ENCODE data around the gene GPR61.

The GPR61 gene

DNA sequence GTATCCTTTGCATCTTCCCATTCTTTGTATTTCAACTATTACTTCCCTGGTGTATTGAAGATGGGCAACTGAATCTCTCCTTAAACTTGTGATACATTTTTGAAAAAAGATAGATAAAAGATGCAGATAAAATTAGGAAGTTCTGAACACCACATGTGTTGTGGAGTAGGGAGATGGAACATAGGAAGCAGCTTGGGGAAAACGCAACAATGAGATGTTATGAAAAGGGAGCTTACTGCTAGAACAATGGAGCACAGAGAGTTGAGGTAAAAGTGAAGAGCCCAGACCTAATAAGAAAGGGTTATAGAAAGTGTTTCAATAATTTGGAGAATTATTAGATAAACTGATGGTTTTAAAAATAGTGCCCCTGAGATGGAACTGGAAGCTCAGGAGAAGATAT, 29.7 kb downstream of the GPR61 start:
- no peak for DNase-seq (ENCODE audit: low read depth in 2 of 2)

DNA sequence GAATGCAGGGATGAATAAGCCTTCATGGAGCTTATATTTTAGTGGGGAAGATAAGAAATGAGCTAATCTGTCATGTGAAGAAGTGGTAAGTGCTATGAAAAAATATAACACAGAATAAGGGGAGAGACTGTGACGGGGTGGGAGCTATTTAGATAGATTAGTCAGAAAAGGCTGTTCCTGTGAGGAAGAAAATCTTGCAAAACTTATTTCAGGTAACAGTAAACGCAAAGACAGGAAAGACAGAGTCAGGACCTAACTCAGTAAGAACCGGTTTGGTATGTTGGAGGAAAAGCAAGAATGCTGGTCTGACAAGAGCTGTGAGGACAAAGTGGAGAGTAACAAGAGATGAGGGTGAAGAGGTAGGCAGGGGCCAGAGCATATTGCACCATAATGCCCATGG, 30.7 kb downstream of the GPR61 start:
- DNase-seq (ENCODE audit: low read depth in 2 of 2): no peak

GRCh38 chr1:109573785-109574184, 34.1 kb downstream of the GPR61 start:
- no peak for DNase-seq (ENCODE audit: low read depth in 2 of 2)

GRCh38 chr1:109578947-109579443, 39.3 kb downstream of the GPR61 start:
- no peak for DNase-seq (ENCODE audit: low read depth in 2 of 2)

- no peak for DNase-seq (ENCODE audit: low read depth in 2 of 2)
These were observed 39.8 kb downstream of the GPR61 start for GRCh38 chr1:109579491-109579890.

DNA sequence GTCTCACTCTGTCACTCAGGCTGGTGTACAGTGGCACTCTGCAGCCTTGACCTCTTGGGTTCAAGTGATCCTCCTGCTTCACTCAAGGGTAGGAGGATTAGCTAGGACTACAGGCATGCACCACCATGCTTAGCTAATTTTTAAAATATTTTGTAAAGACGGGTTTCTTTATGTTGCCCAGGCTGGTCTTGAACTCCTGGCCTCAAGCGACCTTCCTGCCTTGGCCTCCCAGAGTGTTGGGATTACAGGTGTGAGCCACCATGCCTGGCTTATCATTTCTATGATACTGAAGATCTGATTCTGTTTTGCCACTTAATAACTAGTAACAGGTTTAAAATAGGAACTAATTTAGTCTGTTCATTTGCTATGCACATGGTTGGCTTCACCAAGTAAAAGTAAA, 42.3 kb downstream of the GPR61 start:
- DNase-seq (ENCODE audit: low read depth in 2 of 2): no peak

DNA sequence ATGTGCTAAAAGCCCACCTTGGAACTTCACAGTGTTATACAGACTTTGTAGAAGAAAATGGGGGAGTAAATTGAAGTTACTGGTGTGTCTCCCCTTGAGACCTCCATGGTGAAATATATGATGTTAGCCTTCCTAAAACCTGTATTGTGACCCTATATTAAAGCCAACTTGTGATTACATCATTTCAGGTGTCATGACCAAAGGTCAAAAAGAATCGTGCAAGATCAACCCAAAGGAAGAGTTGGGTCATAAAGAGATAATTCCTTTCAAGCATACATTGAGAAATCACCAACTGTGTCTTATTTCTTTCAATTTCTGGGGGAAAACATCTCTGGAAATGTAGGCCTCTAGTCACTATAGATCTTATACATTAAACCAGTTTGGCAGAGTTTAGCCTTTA, 45.1 kb downstream of the GPR61 start:
- DNase-seq (ENCODE audit: low read depth in 2 of 2): no peak

- no peak for DNase-seq (ENCODE audit: low read depth in 2 of 2)
These were observed 46.4 kb downstream of the GPR61 start for GRCh38 chr1:109586055-109586454.

GRCh38 chr1:109589177-109589576, 49.5 kb downstream of the GPR61 start:
- no peak for DNase-seq (ENCODE audit: low read depth in 2 of 2)

- DNase-seq (ENCODE audit: low read depth in 2 of 2): no peak
These were observed 50.0 kb downstream of the GPR61 start for GRCh38 chr1:109589679-109590078.

DNA sequence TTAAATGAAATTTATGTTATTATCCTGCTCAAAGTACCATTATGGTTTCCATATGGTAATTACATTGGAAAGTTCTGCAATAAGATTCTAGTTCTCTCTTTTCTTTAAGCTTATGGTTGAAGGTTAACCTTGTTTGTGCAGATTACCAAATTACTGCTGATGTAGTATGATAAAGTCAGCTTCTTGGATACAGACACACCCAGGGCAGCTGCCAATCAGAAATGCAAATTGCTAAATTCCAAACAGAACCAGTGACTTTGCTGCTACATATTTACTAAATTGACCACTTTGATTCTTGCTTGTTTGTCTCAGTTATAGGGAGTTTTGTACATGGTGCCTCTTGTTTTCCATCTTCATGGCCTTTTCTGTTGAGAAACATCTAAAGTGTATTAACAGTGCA, 53.2 kb downstream of the GPR61 start:
- DNase-seq (ENCODE audit: low read depth in 2 of 2): no peak

DNA sequence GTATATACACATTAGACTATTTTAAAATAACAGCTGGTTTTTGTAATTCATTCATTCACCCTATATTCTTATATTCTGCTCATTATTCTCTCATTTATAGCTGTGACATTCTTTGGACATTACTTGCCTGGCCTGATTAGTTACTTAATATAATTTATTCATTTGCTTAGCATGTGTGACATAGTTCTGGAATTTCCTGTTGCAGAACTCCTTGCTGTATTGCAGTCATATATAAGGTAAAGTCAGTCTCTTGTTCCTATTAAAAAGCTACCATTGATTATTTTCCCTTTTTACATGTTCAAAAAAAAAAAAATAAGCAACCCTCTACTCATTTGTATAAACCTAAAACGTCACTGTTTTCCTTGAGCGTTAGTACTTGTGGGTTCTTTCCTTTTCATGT, 55.9 kb downstream of the GPR61 start:
- no peak for DNase-seq (ENCODE audit: low read depth in 2 of 2)
